Uterus (tissue), 2 donors: ENCODE results near the gene TSPAN11.

Experiments
- POLR2A ChIP-seq, 2 donors: fragments of 450-650 bp; IDR thresholded peaks; one replicate each; pipeline ENCODE4 v1.6.1; 2016; ENCODE audit warnings: antibody characterized with exemption in 2 of 2, mild to moderate bottlenecking in 1 of 2, moderate library complexity in 1 of 2
- TF ChIP-seq, protein P1 (sequence below), 4 experiments: fragments of 200-600 bp in 2 of 4; fragments of 450-650 bp in 2 of 4; sonication (generic) in 2 of 4; IDR thresholded peaks; one replicate each; pipeline ENCODE4 v1.5.1; 2016 to 2019; ENCODE audit warnings: antibody characterized with exemption in 4 of 4, mild to moderate bottlenecking in 2 of 4, moderate library complexity in 1 of 4

DNA sequence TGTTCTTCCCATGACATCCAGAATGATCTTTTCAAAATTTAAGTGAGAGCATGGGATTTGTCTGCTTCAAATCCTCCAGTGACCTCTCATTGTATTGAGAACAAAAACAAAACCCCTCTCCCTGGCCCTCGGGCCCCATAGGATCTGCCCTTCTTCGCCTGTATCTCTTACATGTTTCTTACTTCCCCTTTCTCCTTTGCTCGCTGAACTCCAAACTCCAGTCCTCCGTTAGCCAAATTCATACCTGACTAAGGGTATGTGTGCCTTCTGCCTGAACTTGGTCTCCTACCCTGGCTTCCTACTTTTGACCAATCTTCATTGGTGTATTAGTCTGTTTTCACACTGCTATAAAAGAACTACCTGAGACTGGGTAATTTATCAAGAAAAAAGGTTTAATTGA is 13.2 kb upstream of the TSPAN11 start:
- no peak for TF ChIP-seq POLR2A (IDR thresholded peaks at IDR 0.05)
- TF ChIP-seq, protein P1, sequence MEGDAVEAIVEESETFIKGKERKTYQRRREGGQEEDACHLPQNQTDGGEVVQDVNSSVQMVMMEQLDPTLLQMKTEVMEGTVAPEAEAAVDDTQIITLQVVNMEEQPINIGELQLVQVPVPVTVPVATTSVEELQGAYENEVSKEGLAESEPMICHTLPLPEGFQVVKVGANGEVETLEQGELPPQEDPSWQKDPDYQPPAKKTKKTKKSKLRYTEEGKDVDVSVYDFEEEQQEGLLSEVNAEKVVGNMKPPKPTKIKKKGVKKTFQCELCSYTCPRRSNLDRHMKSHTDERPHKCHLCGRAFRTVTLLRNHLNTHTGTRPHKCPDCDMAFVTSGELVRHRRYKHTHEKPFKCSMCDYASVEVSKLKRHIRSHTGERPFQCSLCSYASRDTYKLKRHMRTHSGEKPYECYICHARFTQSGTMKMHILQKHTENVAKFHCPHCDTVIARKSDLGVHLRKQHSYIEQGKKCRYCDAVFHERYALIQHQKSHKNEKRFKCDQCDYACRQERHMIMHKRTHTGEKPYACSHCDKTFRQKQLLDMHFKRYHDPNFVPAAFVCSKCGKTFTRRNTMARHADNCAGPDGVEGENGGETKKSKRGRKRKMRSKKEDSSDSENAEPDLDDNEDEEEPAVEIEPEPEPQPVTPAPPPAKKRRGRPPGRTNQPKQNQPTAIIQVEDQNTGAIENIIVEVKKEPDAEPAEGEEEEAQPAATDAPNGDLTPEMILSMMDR (IDR thresholded peaks at IDR 0.05) = no peak
